Measurements from ENCODE around the gene EPHA6. TPM values are rescaled to one million over a fixed set of nuclear protein-coding genes. Genes with fewer than 3 reads are reported as not detected.

Gene EPHA6
- total RNA-seq, 2 donors from 2014 or later, result 0.57 to 1.1 TPM

DNA sequence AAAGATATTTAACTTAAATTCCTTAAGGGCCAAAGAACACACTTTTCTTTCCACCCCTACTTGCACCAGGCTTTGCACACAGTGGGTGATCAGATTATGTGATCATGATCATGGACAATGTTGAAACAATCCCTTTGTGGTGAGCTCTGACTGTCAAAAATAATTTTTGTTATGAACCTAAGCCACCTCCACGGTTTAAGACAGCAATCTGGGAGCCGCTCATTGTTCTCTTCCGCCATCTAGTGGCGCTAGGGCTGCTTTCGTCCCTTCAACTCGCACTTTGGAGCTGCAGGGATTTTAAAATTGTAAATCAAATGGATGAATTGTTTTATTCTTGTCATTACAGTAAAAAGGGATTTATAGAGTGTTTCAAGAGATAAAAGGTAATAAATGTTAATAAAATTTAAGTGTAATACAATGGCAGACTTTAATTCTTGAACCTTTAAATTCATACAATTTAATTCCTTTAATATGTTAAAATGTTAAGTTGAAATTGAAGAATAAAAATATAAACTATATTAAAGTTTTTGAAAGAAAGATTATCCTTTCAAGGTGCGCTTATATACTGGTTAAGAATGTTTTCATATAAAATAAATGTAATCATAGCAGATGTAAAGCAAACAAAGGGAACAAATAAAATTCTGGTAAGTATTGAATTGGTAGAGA, 904.9 kb downstream of the EPHA6 start:
- intact Hi-C loops (cut with DNase I), result no loop called here
- peak; percentile 84 for DNase-seq (ENCODE audit: low spot score)

DNA sequence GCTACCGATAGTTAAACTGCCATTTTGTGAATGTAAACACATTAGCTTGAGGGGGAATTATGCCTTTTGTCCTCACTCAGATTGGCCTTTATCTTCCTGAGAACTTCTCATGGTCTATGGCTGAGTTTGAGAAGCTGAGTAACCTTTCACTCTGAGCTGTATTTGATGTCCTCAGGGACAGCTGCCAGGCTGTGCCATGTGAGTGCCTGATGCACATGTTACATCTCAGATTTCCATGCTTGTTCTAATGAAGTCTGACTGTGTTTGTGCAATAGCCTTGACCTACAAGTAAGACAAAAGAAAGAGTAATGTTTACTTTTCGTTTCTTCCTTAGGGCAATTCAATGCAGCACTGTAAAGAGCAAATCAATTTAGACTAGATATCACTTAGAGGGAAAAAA, 906.0 kb downstream of the EPHA6 start:
- DNase-seq (ENCODE audit: low spot score), result no peak
- intact Hi-C loops (cut with DNase I), result no loop called here

DNA sequence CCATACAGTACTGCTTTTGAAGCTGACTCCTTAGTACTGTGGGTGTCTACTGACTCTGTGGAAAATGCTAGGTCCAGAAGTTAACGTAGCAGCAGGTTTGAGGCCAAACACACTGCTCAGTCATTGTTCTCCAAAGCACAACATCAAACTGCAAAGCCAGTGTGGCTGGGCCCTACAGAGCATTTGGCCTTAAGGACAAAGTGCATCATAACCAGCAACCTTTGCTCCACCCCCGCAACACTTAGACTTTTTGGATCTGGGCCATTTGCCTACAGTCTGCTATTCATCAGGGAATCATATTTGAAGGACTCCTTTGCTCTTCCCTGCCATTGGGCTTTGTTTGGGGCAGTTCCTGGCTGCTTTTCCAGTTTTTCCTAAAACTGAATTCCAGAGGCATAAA, 907.1 kb downstream of the EPHA6 start:
- intact Hi-C loops (cut with DNase I), result no loop called here
- DNase-seq (ENCODE audit: low spot score), result no peak

DNA sequence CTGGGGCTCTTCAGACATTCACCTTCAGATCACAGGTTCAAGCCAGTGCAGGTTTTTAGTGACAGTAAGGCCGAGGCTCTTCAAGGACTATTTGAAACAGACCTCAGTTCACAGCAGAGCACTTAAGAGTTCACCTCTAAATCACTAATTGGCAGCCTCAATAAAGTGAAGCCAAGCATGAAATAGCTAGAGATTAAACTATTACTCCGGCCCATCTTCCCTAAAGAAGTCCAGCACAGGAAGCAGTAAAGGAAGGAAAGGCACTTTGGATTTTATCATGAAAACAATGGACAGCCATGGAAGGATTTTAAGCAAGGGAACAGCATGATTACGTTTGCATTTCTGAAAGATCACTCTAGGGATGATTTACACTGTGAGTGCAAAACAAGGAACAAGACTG, 922.5 kb downstream of the EPHA6 start:
- no peak for DNase-seq (ENCODE audit: low spot score)
- intact Hi-C loops (cut with DNase I), result no loop called here

DNA sequence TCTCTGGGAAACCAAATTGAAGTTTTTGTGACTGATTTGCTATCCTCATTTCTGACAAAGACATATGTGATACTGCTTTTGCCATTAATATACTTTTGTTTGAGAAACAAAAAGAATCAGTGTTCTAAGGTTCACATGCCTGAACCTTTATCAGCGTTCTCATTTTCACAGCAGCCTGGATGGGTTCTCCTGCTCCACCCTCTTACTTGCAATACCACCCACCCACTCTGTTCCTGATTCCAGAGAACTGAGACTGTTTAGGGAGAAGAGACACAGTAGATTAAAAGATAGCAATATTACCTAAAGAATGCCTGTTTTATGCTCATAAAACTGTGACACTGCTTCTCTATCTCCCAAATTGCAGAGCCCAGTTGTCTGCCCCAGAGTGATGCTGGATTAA, 924.4 kb downstream of the EPHA6 start:
- no peak for DNase-seq (ENCODE audit: low spot score)
- intact Hi-C loops (cut with DNase I), result no loop called here

DNA sequence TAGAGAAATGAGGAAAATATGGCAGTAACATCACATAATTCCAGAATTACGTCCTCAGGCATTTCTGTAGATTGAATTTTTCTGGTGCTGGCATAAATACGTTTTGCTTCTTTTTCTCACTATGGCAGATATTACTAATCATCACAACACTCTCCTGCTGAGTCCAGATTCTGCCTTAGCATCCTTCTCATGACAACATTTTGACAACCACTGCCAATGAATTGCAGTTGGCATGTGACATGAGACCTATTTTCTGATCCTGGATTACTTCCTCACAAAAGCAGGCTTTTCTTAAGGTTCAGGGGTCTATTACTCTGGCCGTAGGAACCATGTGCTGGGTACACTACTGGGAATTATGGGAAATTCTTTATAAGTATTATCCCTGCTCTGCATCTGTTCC, 927.6 kb downstream of the EPHA6 start:
- no peak for DNase-seq (ENCODE audit: low spot score)
- intact Hi-C loops (cut with DNase I), result no loop called here

DNA sequence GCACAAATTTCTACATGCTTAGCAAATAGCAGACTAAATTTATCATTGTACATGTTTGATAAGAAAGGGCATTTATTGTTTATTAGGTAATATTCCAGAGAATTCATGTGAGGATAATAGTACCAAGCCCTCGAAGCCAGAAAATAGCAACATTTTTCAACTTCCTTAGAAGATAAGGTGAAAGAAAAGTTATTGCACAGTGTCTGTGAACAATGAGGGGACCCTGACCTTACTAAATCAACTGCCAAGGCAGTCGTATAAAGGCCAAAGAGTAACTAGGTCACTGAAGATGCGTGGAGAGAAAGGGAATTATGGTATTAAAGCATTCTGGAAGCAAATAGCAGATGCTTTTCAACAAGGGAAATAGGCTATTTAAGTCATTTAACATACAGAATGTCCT, 929.9 kb downstream of the EPHA6 start:
- intact Hi-C loops (cut with DNase I), result no loop called here
- no peak for DNase-seq (ENCODE audit: low spot score)

DNA sequence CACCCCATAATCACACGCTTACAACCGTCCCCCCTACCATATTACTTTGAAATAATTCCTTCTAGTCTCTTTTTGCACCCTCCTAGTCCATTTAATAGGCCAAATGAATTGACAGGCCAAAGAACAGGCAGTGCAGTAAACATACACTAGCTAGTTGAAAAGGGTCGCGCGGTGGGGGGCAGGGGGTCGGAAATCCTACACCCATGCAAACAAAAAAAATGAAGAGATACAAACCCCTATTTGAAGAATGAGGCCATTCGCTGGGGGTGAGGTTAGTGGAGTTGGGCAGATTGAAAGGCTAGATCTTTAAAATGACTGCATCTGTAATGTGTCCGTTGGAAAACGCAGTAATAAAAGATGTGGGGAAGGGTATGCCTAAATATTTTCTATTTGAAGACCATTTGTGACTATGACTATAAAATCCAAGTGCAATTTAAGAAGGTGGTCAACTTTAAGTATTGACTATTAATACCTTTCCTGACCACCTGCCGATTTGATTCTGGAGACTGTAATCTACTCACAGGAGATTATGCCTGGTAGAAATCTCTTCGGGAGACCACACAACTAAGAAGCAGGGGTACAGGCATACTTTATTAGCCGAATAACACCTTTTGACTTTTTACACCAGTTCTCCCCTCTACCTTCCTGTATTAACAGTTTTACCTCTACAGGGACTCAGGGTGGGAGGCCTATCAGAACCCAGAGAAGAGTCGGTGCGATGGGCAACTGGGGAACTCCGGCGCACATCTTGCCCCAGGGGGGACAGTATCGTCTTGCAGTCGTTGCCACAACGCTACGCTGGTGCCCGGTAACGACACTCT, 949.4 kb downstream of the EPHA6 start:
- intact Hi-C loops (cut with DNase I), result no loop called here
- no peak for DNase-seq (ENCODE audit: low spot score)

DNA sequence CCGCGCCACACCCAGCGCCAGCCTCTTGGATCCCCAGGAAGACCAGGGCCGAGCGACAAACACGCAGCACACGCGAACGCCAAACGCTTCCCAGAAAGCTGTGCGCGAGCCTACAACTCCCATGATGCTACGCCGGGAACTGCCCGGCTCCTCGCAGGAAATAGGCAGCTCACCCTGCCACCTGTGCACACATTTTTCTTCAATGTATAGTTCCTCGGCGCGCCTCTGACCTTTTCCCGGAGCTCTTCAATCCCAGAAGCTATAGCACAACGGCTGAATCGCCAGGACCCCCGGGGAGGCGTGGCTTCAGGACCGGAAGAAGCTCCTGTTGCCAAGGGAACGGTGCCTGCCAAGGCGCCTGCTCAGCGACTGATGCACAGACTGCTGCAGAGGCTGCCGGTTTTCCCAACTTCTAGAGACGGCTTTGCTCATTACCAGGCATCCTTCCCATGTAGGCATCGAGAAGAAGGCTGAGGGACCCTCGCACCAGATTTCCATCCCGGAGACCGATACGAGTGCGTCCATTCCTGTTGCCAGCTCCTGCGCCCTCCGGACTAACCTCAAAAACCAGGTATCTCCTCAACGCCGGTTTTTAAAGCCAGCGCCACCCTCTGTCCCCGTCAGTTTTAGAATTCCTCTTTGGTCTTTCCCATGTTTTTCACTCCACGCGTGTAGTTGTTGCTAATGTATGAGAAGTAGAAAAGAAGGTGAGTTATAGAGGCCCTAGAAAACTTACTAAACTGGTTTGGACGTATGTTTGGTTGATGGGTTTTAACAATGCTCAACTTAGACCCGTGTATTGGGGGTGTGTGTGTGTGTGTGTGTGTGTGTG, 950.2 kb downstream of the EPHA6 start, which contains the start of gene ARL6:
TSS of gene ARL6 (plus strand) at position 352 of the 832 bp plus-strand sequence. CDS start 3,350 bp downstream, outside the sequence.
- DNase-seq (ENCODE audit: low spot score), result peak; percentile 94
- intact Hi-C loops (cut with DNase I), result no loop called here

DNA sequence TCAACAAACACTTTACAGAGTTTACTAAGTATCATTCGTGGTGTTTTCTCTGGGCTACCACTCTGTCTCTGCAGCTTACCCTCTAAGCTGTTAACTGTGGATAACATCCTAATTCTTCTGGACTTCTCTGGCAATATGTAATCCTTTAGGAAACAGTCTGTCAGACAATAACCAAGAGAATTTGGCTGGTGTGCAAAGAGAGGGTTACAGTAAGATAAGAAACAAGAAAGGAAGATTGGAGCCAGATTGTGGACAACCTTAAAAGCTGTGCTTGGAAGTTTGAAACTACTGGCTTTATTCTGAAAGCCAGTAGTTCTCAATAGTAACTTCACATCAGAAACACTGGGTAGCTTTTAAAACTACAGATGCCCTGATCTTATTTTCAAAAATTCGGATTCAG, 950.9 kb downstream of the EPHA6 start:
- no peak for DNase-seq (ENCODE audit: low spot score)
- intact Hi-C loops (cut with DNase I), result no loop called here

DNA sequence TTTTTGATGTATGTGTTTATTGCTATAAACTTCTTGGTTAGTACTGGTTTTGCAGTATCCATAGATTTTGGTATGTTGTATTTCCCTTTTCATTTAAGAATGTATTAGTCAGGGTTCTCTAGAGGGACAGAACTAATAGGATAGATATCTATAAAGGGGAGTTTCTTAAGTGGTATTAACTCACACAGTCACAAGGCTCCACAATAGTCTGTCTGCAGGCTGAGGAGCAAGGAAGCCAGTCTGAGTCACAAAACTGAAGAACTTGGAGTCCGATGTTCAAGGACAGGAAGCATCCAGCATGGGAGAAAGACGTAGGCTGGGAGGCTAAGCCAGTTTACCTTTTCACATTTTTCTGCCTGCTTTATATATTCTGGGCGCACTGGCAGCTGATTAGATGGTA, 958.5 kb downstream of the EPHA6 start:
- intact Hi-C loops (cut with DNase I), result no loop called here
- no peak for DNase-seq (ENCODE audit: low spot score)

DNA sequence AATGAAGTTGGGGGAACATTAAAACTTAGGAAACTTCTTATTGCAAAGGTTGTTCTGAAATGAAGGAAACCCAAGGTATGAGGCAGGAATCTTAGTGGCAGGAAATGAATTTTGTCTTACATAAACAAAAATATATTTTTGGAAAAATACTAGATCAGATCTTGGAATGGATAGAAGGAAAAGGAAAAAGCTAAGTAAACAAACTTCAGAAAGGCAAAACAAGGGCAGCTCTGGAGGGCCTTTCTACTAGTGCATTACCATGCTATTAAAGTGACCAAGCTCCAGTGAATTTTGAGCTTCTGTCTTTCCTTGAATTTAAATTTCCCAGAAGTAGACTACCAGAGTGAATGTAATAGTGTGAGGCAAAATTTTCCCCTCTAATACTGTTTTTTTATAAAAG, 963.8 kb downstream of the EPHA6 start:
- DNase-seq (ENCODE audit: low spot score), result no peak
- intact Hi-C loops (cut with DNase I), result no loop called here

DNA sequence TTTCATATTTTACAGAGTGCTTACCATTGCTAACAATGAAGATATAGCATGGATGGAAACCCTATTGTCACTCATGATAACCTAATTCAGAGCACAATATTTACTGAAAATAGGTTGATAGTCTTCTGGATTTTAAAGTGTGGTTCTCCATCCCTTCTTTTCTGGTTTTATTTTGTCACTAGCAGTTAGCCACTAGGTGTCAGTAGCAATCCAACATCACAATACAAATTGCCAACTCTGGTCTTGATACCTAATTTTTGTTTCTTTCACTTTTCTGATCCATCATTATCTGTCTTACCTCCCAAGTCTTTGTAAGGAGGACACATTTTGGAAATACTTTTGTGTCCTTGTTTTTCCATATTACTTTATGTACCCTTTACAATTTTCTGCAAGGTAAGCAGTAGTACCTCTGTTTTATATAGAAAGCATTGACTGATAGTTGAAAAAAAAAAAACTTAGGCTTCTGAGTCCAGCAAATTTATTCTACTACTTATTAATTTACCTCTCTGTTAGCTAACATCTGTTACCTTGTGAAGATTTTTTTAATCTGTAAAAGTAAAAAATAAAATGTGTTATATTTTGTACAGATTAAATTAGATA, 979.1 kb downstream of the EPHA6 start:
- intact Hi-C loops (cut with DNase I), result loop anchor here in 1 of 2 donors (5.0 kb wide), 1 partner anchor 229 kb away; no protein-coding TSS in a partner anchor
- DNase-seq (ENCODE audit: low spot score), result no peak

DNA sequence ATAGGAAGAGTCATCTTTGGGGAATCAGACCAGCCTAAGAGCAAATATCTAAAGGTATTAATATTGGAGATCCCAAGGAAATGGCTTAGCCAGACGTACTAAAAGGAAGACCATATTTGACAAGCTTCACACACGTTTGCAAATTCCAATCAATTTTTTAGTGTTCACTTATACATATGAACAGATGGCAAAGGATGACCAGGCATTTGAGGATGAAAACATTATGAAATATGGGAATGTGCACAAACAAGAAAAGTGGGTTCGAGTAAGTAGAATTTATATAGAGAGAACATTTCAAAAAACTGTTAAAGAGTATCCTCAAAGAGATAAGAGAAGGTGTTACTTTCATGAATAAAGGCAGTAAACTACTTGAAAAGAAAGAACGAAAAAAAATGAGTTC, 981.6 kb downstream of the EPHA6 start:
- no peak for DNase-seq (ENCODE audit: low spot score)
- intact Hi-C loops (cut with DNase I), result no loop called here

Measured in posterior vena cava (tissue), 2 donors.